Cardiac muscle cell (in vitro differentiated cells and primary cell): ENCODE measurements around the gene MLLT1. TPM values are rescaled to one million over a fixed set of nuclear protein-coding genes. Genes with fewer than 3 reads are reported as not detected.

Source experiments
- DNase-seq, 2 donors: peaks; one replicate each; pipeline versions ENCODE4 v3.0.0 to v3.0.0-alpha.2; 2010 to 2017; ENCODE audit warnings: low read depth in 1 of 2, low spot score in 1 of 2
- H3K27ac ChIP-seq: fragments of 200-600 bp; sonication (generic); 2 replicates; pipeline ENCODE4 v1.5.1; 2016
- H3K27me3 ChIP-seq: fragments of 200-600 bp; sonication (generic); 2 replicates; pipeline ENCODE4 v1.6.0; 2016; ENCODE audit warnings: control low read depth
- H3K36me3 ChIP-seq: fragments of 200-600 bp; sonication (generic); 2 replicates; pipeline ENCODE4 v1.5.1; 2016; ENCODE audit warnings: control low read depth
- H3K4me1 ChIP-seq: fragments of 200-600 bp; sonication (generic); 2 replicates; pipeline ENCODE4 v1.8.1; 2017; ENCODE audit warnings: low read depth, mild to moderate bottlenecking, mixed run types
- H3K4me3 ChIP-seq: fragments of 200-600 bp; sonication (generic); 2 replicates; pipeline ENCODE4 v1.5.1; 2016; ENCODE audit warnings: mild to moderate bottlenecking
- H3K9me3 ChIP-seq: fragments of 200-600 bp; sonication (generic); 2 replicates; pipeline ENCODE4 v1.5.1; 2017; ENCODE audit warnings: low read depth, mild to moderate bottlenecking, control low read depth
- polyA plus RNA-seq: library from polyadenylated mRNA; unstranded; fragments of >200 nt; fragmentation: Nextera tagmentation; extraction: Ambion mirVana; gene quantifications from 2 replicates; pipeline ENCODE4 v1.2.1, GENCODE V29; 2016
- total RNA-seq: library from RNA; depleted of rRNA; stranded (reverse); fragments of >200 nt; gene quantifications from 2 replicates; pipeline ENCODE4 v1.2.3, GENCODE V29; 2016
- TF ChIP-seq, protein P1 (sequence below): IDR thresholded peaks from 2 replicates; pipeline ENCODE4 v1.5.1; 2012; ENCODE audit warnings: low read depth, mild to moderate bottlenecking, low read length

Gene MLLT1, protein sequence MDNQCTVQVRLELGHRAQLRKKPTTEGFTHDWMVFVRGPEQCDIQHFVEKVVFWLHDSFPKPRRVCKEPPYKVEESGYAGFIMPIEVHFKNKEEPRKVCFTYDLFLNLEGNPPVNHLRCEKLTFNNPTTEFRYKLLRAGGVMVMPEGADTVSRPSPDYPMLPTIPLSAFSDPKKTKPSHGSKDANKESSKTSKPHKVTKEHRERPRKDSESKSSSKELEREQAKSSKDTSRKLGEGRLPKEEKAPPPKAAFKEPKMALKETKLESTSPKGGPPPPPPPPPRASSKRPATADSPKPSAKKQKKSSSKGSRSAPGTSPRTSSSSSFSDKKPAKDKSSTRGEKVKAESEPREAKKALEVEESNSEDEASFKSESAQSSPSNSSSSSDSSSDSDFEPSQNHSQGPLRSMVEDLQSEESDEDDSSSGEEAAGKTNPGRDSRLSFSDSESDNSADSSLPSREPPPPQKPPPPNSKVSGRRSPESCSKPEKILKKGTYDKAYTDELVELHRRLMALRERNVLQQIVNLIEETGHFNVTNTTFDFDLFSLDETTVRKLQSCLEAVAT
- total RNA-seq = 46.9 and 54.1 TPM in 2 replicates
- polyA plus RNA-seq = 25.7 and 31.1 TPM in 2 replicates

DNA sequence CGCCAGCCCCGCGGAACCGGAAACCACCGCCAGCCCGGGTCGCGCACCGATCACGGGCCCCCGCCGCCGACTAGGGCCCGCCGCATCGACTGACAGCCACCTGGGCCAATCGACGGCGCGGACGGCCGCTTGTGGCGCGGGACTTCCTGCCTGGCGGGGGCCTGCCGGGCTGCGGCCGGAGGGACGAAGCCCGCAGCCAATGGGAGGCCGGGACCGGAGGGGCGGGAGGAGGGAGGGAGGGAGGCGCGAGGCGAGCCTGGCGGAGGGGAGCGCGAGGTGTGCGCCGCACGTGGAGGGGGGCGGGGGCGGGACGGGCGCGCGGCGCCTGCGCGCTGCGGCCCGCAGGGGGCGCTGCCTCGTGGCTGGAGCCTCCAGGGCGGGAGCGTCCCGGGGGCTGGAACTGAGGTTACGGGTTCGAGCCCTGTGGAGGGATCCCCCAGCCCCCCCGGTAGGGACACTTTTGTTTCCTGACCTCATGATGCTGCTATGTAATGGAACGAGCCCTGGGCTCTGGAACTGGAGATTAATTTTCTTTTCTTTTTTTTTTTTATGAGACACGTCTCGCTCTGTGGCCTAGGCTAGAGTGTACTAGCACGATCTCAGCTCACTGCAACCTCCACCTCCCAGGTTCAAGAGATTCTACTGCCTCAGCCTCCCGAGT, at the start of gene MLLT1:
TSS of gene MLLT1 (minus strand) at position 45 of the 661 bp plus-strand sequence. CDS start 191 bp downstream, outside the sequence.
- DNase-seq = peak; percentile 97 to 99
- H3K27ac ChIP-seq = peak within 1 kb of the TSS; percentile 91
- TF ChIP-seq, protein P1, sequence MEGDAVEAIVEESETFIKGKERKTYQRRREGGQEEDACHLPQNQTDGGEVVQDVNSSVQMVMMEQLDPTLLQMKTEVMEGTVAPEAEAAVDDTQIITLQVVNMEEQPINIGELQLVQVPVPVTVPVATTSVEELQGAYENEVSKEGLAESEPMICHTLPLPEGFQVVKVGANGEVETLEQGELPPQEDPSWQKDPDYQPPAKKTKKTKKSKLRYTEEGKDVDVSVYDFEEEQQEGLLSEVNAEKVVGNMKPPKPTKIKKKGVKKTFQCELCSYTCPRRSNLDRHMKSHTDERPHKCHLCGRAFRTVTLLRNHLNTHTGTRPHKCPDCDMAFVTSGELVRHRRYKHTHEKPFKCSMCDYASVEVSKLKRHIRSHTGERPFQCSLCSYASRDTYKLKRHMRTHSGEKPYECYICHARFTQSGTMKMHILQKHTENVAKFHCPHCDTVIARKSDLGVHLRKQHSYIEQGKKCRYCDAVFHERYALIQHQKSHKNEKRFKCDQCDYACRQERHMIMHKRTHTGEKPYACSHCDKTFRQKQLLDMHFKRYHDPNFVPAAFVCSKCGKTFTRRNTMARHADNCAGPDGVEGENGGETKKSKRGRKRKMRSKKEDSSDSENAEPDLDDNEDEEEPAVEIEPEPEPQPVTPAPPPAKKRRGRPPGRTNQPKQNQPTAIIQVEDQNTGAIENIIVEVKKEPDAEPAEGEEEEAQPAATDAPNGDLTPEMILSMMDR = peak; percentile 44
- no peaks in the 10 kb centered on the region for H3K36me3 ChIP-seq
- H3K4me1 ChIP-seq = peaks cover 40% of the 10 kb centered on the region
- peak within 1 kb of the TSS; percentile 100 for H3K4me3 ChIP-seq
- H3K9me3 ChIP-seq = no peaks in the 10 kb centered on the region
- H3K27me3 ChIP-seq = no peaks in the 10 kb centered on the region

DNA sequence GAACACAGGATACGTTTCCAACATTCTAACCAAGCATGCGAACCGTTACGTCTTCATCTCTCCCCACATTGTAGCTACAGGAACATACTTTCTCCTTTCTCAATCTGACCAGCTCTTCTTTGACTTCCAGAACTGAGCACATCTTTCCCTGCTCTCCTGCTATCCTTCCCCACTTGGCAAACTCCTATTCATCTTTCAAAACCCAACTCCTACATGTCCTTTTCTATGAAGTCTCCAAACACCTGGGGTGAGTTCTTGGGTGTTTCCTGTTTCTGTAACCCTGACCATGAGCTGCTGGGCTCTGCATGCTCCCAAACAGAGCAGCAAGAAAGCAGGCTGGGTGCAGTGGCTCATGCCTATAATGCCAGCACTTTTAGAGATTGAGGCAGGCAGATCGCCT, 47.0 kb upstream of the MLLT1 start:
- TF ChIP-seq, protein P1 = no peak
- no peak for DNase-seq
- no peak overlapping the region for H3K4me3 ChIP-seq

DNA sequence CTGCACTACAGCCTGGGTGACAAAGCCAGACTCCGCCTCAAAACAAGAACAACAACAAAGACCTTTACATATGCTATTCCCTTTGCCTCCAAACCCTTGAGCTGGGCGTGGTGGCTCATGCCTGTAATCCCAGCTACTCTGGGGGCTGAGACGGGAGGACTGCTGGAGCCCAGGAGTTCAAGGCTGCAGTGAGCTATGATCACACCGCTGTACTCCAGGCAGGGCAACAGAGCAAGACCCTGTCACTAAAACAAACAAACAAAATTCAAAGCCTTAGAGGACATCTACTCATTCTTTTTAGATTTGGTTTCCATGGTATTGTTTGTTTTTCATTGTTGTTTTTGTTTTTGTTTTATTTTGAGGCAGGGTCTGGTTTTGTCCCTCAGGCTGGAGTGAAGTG, 45.8 kb upstream of the MLLT1 start:
- DNase-seq = no peak
- TF ChIP-seq, protein P1 = no peak
- H3K9me3 ChIP-seq = no peaks in the 10 kb centered on the region
- H3K4me3 ChIP-seq = no peak overlapping the region
- no peaks in the 10 kb centered on the region for H3K36me3 ChIP-seq
- H3K4me1 ChIP-seq = no peaks in the 10 kb centered on the region
- H3K27ac ChIP-seq = no peak overlapping the region
- no peaks in the 10 kb centered on the region for H3K27me3 ChIP-seq

More for the DNA sequence above, 47.0 kb upstream of the MLLT1 start:
- H3K4me1 ChIP-seq = no peaks in the 10 kb centered on the region
- no peaks in the 10 kb centered on the region for H3K27me3 ChIP-seq
- no peaks in the 10 kb centered on the region for H3K36me3 ChIP-seq
- H3K27ac ChIP-seq = no peak overlapping the region
- no peaks in the 10 kb centered on the region for H3K9me3 ChIP-seq

DNA sequence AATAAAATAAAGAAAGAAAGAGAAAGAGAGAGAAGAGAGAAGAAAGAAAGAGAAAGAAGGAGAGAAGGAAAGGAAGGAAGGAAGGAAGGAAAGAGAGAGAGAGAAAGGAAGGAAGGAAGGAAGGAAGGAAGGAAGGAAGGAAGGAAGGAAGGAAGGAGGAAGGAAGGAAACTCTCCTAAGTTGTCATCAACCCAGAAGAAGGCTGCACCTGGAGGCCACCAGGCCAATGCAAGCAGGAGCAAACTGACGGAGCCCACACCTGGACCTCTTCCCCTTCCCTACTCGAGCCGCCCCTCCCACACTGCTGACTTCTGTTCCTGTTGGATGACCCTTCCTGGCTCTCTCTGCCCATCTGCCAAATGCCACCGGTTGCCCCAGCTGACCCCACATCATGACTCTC, 45.0 kb upstream of the MLLT1 start:
- H3K9me3 ChIP-seq = no peaks in the 10 kb centered on the region
- TF ChIP-seq, protein P1 = no peak
- no peak overlapping the region for H3K27ac ChIP-seq

DNA sequence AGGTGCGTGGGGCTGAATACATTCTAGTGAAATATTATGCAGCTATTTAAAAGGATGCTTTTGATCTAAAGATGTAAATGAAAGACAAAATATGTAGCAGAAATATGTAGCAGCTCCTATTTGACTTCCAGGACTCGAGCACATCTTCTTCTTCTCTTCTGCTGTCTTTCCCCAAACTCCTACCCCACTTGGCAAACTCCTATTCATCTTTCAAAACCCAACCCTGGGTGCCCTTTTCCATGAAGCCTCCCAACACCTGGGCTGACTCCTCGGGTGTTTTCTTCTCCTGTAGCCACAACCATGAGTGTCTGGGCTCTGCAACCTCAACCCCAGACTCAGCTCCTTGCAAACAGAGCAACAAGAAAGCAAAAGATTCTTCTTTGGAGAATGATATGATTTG, 42.5 kb upstream of the MLLT1 start:
- H3K4me1 ChIP-seq = no peaks in the 10 kb centered on the region
- DNase-seq = no peak
- H3K4me3 ChIP-seq = no peak overlapping the region
- no peak overlapping the region for H3K27ac ChIP-seq
- H3K9me3 ChIP-seq = no peaks in the 10 kb centered on the region
- H3K36me3 ChIP-seq = no peaks in the 10 kb centered on the region
- TF ChIP-seq, protein P1 = no peak
- no peaks in the 10 kb centered on the region for H3K27me3 ChIP-seq

More for the DNA sequence above, 45.0 kb upstream of the MLLT1 start:
- DNase-seq = no peak
- no peaks in the 10 kb centered on the region for H3K36me3 ChIP-seq
- no peak overlapping the region for H3K4me3 ChIP-seq
- no peaks in the 10 kb centered on the region for H3K27me3 ChIP-seq
- H3K4me1 ChIP-seq = no peaks in the 10 kb centered on the region
